SU-DHL-6 (cell line): ENCODE data around the gene MYOD1.

Experiments used
- EZH2phosphoT487 ChIP-seq: fragments of 200-600 bp; sonication (generic), shearing (Covaris generic); conservative IDR thresholded peaks from 2 replicates; pipeline ENCODE4 v1.6.1; 2018; ENCODE audit warnings: mild to moderate bottlenecking, antibody characterized with exemption, low read length, moderate library complexity, mixed read lengths
- TF ChIP-seq, protein P1 (sequence below): fragments of 200-600 bp; sonication (generic); IDR thresholded peaks from one replicate; pipeline ENCODE4 v1.5.1; 2017; ENCODE audit warnings: antibody characterized with exemption, mild to moderate bottlenecking, low read length, moderate library complexity; ENCODE audit not compliant: insufficient read depth, poor library complexity, severe bottlenecking

DNA sequence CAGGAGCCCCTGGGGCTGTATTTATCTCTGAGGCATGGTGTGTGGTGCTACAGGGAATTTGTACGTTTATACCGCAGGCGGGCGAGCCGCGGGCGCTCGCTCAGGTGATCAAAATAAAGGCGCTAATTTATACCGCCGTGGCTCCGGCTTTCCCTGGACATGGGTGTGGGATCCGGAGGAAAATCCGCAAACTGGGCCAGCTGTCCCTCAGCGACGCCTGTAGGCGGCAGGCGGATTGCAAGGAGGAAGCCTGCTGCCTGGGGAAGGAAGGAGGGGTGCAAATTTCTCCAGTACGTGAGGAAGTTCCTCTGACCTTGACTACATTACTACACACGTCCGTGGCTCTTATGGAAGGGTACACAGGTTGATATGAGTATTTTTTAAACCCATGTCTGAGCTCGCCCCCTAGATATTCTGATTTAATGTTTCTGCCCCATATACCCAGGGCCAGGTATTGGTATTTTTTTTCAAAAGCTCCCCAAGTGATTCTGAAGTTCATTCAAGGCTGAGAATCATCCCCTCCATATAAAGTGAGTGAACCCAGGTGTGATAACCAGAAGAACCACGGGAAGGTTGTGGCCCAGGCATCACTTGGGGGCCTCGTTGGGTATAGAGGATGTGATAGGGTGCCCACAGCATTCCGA is 2.8 kb downstream of the MYOD1 start:
- TF ChIP-seq, protein P1, sequence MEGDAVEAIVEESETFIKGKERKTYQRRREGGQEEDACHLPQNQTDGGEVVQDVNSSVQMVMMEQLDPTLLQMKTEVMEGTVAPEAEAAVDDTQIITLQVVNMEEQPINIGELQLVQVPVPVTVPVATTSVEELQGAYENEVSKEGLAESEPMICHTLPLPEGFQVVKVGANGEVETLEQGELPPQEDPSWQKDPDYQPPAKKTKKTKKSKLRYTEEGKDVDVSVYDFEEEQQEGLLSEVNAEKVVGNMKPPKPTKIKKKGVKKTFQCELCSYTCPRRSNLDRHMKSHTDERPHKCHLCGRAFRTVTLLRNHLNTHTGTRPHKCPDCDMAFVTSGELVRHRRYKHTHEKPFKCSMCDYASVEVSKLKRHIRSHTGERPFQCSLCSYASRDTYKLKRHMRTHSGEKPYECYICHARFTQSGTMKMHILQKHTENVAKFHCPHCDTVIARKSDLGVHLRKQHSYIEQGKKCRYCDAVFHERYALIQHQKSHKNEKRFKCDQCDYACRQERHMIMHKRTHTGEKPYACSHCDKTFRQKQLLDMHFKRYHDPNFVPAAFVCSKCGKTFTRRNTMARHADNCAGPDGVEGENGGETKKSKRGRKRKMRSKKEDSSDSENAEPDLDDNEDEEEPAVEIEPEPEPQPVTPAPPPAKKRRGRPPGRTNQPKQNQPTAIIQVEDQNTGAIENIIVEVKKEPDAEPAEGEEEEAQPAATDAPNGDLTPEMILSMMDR: no peak
- no peak for TF ChIP-seq EZH2phosphoT487
